CD4-positive, alpha-beta T cell treated with Interleukin-10 for 1 hour (primary cell): ENCODE results near the gene CD300C.
"Not testable (repeated sequence)": the region's sequence is repeated elsewhere in the genome, so short reads cannot be mapped to it uniquely, and the experiment has no call there.

ENCODE experiments used
- DNase-seq: peaks from one replicate; pipeline ENCODE4 v3.0.0-alpha.2; 2020

Gene CD300C

DNA sequence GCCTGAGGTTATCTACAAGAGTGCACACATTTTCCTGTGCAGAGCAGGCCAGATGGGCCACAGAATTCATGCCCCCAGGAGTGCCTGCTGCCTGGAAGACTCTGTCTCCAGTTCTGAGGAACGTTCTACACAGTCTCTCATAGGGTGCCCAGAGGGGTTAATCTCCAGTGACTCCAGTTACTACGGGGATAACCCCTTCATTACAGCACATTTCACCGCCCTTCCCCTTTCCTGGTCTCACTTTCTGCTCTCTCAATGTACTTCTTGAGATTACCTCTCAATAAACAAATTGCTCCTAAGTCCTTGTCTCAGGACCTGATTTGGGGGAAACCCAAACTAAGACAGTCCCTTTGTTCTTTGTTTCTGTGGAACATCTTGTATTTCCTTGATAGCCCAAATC lies 15.7 kb upstream of the CD300C start:
- no peak for DNase-seq

GRCh38 chr17:74558882-74559519 lies 13.1 kb upstream of the CD300C start:
- no peak for DNase-seq

- not testable (repeated sequence) for DNase-seq
Observed at GRCh38 chr17:74558402-74558801, 12.5 kb upstream of the CD300C start.

DNA sequence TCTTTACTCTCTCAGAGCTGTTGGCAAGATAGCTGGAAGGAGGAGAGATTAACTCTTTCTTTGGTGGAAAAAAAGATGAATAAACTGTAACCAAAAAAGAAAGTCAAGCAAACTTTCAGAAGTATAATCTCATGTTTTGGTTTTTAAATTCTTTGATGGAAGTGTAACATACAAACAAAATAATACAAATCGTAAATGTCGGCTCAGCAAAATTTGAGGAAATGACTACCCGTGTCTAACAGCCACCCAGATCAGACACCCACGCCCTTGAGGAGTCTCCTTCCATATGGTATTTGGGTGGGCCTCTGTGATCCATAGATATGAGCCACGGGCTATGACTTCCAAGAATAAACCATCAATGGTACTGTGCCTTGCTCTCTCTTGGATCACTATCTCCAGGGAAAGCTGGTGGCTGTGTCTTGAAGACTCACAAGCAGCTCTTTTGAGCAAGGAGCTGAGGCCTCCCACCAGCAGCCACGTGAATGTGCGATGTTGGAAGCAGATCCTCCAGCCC lies 9.6 kb upstream of the CD300C start:
- no peak for DNase-seq

- no peak for DNase-seq
Observed at GRCh38 chr17:74554909-74555308, 9.0 kb upstream of the CD300C start.

DNA sequence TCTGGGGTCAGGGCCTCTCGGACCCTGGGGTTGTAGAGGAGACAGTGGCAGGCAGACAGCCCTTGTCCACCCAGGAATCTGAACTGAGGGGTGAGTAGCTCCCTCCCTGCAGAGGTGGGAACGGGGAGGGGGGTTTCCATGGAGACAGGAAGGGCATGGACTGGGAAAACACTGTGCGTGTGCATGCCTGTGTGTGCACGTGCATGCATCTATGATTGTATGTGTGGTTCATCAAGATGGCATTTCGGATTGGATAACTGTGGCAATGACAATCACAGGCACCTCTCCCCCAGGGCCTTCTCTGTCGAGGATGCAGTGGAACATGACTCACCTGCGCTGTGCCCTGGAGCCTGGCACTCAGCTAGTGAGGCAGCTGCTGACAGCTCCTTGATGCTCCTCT lies 6.1 kb upstream of the CD300C start:
- no peak for DNase-seq

- DNase-seq = no peak
Observed at GRCh38 chr17:74550602-74551001, 4.7 kb upstream of the CD300C start.

DNA sequence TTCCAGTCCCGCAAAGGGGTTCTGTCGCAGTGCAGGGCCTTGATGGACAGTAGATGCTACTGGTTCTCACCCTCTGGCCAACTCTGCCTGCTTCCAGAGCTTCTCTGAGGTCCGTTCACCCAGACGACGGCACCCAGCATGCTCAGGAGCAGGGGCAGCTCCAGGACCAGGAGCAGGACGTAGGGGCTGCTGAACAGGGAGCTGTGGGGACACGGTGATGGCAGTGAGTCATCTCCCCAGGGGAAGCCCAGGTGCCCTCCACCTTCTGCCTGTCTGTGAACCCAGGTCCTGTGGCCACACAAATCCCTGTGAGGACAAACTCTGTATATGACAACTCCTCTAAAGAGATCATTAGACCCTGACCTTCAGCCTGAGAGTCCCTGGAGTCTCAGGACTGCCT lies 3.4 kb upstream of the CD300C start:
- DNase-seq = no peak

GRCh38 chr17:74547736-74548135 lies 1.8 kb upstream of the CD300C start:
- DNase-seq = no peak

- no peak for DNase-seq
Observed at GRCh38 chr17:74547264-74547663, 1.3 kb upstream of the CD300C start.

GRCh38 chr17:74546586-74546985 lies 671 bp upstream of the CD300C start:
- no peak for DNase-seq

DNA sequence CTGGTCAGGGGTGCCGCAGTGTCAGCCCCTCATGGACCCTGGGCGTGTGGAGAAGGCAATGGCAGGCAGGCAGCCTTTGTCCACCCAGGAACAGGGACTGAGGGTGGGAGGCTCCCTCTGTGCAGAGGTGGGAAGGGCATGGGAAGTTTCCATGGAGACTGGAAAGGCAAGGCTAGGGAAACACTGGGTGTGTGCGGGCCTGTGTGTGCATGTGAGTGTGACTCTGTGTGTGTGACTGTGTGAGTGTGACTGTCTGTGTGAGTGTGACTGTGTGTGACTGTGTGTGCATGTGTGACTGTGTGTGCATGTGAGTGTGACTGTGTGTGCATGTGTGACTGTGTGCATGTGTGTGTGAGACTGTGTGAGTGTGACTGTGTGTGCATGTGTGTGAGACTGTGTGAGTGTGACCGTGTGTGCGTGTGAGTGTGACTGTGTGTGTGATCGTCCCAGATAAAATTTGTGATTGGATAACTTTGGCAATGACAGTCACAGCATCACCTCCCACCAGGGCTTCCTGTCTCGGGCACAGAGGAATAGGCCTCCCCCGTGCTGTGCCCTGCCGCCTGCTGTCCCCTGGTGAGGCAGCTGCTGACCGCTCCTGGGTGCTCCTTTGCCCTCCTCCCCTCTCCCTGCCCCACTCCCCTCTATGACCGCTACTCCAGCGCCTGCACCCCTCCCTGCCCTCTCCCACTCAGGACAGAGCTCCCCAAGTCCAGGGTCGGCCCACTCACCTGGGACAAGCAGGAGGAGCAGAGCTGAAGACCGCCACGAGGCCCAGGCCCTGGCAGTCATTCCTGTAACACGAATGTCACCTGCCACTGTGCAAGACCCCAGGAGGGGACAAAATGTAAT lies 698 bp downstream of the CD300C start:
- no peak for DNase-seq

DNA sequence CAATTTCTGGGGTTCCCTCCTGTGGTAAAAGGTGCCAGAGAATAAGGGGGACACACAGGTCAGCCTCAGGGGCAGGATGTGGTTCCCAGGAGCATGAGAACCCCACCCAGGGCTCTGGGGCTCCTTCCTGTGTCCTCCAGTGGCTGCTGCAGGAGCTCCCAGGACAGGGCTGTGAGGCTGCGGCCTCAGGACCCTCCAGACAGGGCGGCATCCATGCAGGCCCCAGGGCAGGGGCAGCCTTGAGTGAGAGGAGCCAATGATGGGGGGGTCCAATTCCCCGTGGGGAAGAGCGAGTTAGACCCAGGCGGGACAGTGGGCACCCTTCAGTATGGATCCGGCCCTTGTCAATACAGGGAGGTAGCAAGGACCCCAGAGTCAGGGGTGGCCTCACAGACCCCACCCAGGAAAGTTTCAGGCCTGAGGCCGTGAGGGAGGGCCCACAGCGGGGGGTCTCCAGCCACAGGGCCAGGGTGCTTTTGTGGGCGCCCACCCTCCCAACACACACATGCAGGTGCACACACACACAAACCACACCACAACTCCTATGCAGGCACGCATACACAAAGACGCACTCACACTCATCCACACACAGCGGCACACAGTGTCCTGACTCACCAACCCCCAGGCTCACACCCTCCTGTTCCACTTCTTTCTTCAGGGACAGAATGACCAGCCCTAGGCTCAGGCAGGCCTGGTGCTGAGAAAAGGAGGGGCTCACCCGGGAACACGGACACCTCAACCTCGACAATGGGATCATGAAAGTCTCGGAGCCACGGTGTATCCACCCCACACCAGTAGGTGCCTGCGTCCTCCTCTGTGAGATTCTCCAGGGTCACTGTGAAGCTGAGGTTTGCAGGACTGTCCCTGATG lies 1.8 kb downstream of the CD300C start:
- DNase-seq = no peak

DNA sequence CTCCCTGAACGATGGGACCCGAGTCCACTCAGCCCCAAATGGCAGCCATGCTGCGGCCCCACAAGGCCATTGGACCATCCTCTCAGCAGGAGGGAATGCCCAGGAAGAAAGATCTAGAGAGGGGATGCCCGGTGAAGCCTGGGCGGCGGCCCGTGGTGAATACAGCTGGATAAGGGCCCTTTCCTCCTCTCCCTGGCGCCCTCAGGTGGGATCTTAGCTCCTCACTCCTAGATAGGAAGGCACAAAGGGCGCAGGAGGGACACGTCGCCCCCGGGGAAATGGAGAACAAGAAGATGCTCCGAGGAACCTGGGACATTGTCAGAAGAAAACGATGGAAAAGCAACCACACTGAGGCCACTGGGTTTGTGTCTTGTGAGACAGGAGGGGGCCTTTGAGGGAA lies 2.5 kb downstream of the CD300C start:
- no peak for DNase-seq

GRCh38 chr17:74542727-74543383 lies 3.1 kb downstream of the CD300C start:
- no peak for DNase-seq

DNA sequence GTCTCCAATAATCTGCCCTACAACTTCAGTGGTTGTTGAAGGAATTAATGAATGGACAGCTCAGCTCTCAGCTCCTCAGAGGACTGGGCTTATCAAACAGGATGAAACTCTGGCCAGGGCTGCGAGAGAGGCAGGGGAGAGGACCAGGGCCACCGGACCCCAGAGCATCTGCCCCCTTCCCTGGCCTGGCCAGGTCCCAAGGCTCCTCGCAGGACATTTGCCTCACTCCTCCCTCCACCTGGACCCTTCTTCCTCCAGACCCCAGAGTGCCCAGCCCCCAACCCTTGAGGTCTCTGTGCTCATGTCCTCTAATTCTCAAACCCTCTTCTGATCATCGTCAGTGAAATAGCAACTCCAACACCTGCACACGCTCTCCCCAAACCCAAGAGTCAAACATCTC lies 3.7 kb downstream of the CD300C start:
- DNase-seq = no peak

DNA sequence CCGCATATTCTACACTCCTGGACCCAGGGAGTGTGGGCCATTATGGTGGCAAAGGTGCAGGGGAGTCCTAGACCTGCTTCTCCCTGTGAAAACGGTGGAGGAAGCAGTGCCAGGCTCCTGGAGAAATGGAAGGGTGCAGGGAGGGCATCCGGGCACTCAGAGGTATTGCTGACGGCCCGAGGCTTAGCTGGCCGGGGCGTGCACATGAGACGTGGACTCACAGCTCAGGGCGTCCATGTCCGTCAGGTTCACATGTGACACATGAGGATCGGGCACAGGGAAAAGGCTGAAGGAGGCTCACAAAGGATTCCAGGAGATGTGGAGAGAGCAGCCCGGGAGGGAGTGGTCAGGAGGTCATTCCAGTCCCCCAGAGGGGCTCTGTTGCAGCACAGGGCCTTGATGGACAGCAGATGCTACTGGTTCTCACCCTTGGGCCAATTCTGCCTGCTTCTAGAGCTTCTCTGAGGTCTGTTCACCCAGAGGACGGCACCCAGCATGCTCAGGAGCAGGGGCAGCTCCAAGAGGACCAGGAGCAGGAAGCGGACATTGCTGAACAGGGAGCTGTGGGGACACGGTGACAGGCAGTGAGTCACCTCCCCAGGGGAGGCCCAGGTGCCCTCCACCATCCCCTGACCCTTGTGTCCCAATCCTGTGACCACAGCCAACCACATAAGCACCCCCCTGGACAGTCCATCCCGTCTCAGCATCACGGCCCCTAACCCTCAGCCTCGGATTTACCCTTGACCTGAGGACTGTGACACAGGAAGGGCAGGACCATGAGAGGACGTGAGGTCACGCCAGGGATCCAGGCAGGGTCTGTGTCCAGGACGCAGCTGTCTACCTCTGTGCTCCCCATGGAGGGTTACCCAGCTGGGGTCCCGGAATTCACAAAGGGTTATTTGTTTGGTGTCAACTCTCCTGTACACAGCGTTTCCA lies 4.5 kb downstream of the CD300C start:
- no peak for DNase-seq

GRCh38 chr17:74539281-74539820 lies 6.6 kb downstream of the CD300C start:
- no peak for DNase-seq

- DNase-seq = no peak
Observed at GRCh38 chr17:74536890-74537289, 9.0 kb downstream of the CD300C start.

DNA sequence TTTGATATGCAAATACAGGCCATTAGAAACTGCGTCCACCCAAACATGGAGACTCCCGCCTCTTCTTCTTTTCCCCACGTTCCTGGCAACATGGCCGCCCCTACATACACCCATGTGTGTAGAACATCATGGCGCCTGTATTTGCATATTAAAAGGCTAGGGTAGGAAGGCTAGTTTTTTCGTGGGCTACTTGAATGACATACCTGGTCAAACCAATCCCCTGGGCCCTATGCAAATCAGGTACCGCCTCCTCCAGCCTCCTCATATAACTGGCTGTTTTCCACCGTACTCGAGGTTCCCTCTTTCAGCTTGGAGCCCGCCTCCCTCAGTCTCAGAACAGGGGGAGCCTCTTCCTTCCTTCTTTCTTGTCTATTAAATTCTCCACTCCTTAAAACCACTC lies 13.8 kb downstream of the CD300C start:
- DNase-seq = peak; percentile 47

DNA sequence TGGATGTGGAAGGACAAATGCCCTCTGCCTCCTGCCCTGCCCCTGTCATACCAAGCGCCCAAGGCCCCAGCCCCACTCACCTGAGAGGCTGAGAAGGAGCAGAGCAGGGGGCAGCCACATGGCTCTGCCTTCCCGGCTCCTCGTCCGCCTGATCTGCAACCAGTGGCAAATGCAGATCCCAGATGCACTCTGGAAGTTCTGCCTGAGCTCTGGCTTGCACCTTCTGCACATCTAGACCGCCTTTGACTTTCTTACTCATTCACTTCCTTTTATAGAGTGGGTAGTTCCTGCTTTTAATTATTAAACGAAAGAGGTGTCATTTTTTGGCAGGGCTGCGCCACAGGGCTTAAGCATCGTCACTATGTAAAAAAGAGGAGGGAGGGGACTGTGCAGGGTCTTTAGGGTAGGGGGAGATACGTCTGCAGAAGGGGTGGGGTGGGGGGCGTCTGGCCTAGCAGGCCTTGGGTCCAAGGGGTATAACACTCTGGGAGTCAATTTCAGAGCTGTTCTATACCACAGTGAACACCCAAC lies 14.6 kb downstream of the CD300C start, which contains the start of gene CD300LB:
TSS of gene CD300LB (minus strand) at position 245 of the 531 bp plus-strand sequence. CDS start at position 120, 125 bp downstream.
- DNase-seq = no peak
